H1 (cell line): Measurements from ENCODE around the gene ELFN1. TPM values are rescaled to one million over a fixed set of nuclear protein-coding genes. Genes with fewer than 3 reads are reported as not detected.

Experiments
- CTCF ChIA-PET: fragments of 300-600 bp; sonication (Branson Sonifier 250); formaldehyde crosslinking; loops from one replicate; lab custom pipeline; 2021; ENCODE audit not compliant: partially characterized antibody; lab: Charles Lee
- POLR2A ChIA-PET: fragments of 300-600 bp; sonication (Branson Sonifier 250); formaldehyde crosslinking; loops from one replicate; lab custom pipeline; 2021; ENCODE audit warnings: inconsistent platforms; ENCODE audit not compliant: partially characterized antibody; lab: Charles Lee
- DNase-seq, 2 experiments: peaks; one replicate each; pipeline versions ENCODE4 v3.0.0 to v3.0.0-alpha.2; 2010 to 2022; ENCODE audit warnings: low spot score in 2 of 2, low read depth in 1 of 2, mixed read lengths in 1 of 2
- FAIRE-seq: peaks from 2 replicates; lab custom pipeline; 2011; peaks lifted over from hg19 to GRCh38; lab: Jason Lieb, UNC
- H2AFZ ChIP-seq: 2 replicates; pipeline ENCODE4 v1.8.1; 2012; ENCODE audit warnings: low read length, inconsistent platforms
- H2AK5ac ChIP-seq: 2 replicates; pipeline ENCODE4 v1.6.1; 2013; ENCODE audit warnings: low read depth, low read length
- H2BK120ac ChIP-seq: replicated peaks from 2 replicates; pipeline ENCODE3; 2013; ENCODE audit warnings: low read depth, low read length, inconsistent platforms
- H2BK12ac ChIP-seq: 2 replicates; pipeline ENCODE4 v1.6.1; 2013; ENCODE audit warnings: low read depth, low read length
- H2BK15ac ChIP-seq: 2 replicates; pipeline ENCODE4 v1.6.1; 2013; ENCODE audit warnings: low read length
- H2BK20ac ChIP-seq: 2 replicates; pipeline ENCODE4 v1.6.1; 2013; ENCODE audit warnings: low read length
- H2BK5ac ChIP-seq: 2 replicates; pipeline ENCODE4 v1.6.1; 2013; ENCODE audit warnings: low read depth, low read length
- H3K14ac ChIP-seq: 2 replicates; pipeline ENCODE4 v1.6.1; 2013; ENCODE audit warnings: inconsistent platforms; ENCODE audit not compliant: insufficient read length
- H3K18ac ChIP-seq: 2 replicates; pipeline ENCODE4 v1.6.1; 2013; ENCODE audit warnings: low read length; ENCODE audit errors: extremely low read depth
- H3K23ac ChIP-seq: 2 replicates; pipeline ENCODE4 v1.6.1; 2013; ENCODE audit warnings: inconsistent platforms; ENCODE audit not compliant: insufficient read length
- H3K23me2 ChIP-seq: 2 replicates; pipeline ENCODE4 v1.6.1; 2013; ENCODE audit warnings: low read depth, low read length
- H3K27ac ChIP-seq: 2 replicates; pipeline ENCODE4 v1.6.1; 2011; ENCODE audit warnings: low read depth, low read length, inconsistent platforms
- H3K27me3 ChIP-seq, 4 experiments: replicated peaks in 1 of 4; 1 replicate in 1 of 4; 2 replicates in 3 of 4; pipeline versions ENCODE4 v1.6.1 to v1.8.1; 2011 to 2013; ENCODE audit warnings: low read length in 3 of 4, mild to moderate bottlenecking in 3 of 4, inconsistent platforms in 2 of 4, mixed read lengths in 2 of 4, moderate library complexity in 1 of 4; ENCODE audit not compliant: control insufficient read depth in 3 of 4, insufficient read depth in 3 of 4; ENCODE audit errors: extremely low read depth in 1 of 4
- H3K36me3 ChIP-seq, 4 experiments: 2 replicates each; pipeline versions ENCODE4 v1.6.1 to v1.8.1; 2011 to 2013; ENCODE audit warnings: mild to moderate bottlenecking in 4 of 4, low read length in 3 of 4, moderate library complexity in 2 of 4, control low read depth in 1 of 4, inconsistent platforms in 1 of 4; ENCODE audit not compliant: insufficient read depth in 4 of 4, control insufficient read depth in 2 of 4
- H3K4ac ChIP-seq: replicated peaks from 2 replicates; pipeline ENCODE3; 2013; ENCODE audit warnings: low read length, low read depth, mixed read lengths, inconsistent platforms; ENCODE audit not compliant: insufficient read length
- H3K4me1 ChIP-seq, 4 experiments: replicated peaks in 1 of 4; 1 replicate in 1 of 4; 2 replicates in 3 of 4; pipeline versions ENCODE4 v1.6.1 to v1.8.1; 2011 to 2013; ENCODE audit warnings: low read length in 3 of 4, inconsistent platforms in 2 of 4, mixed read lengths in 1 of 4; ENCODE audit not compliant: insufficient read depth in 4 of 4, control insufficient read depth in 3 of 4
- H3K4me2 ChIP-seq, 2 experiments: 2 replicates each; pipeline versions ENCODE4 v1.6.1 to v1.8.1; 2011 to 2013; ENCODE audit warnings: low read depth in 2 of 2, low read length in 2 of 2, control low read depth in 1 of 2, inconsistent platforms in 1 of 2, mild to moderate bottlenecking in 1 of 2; ENCODE audit not compliant: insufficient read depth in 1 of 2
- H3K4me3 ChIP-seq, 4 experiments: fragments of 200-600, 300-600 bp in 1 of 4; sonication (generic), shearing (Covaris generic), sonication (Bioruptor Twin) in 1 of 4; 2 replicates each; pipeline versions ENCODE4 v1.5.1 to v1.8.1; 2011 to 2016; ENCODE audit warnings: low read length in 4 of 4, low read depth in 3 of 4, control low read depth in 2 of 4, inconsistent platforms in 2 of 4, mild to moderate bottlenecking in 2 of 4, mixed read lengths in 1 of 4, moderate library complexity in 1 of 4; ENCODE audit not compliant: insufficient read depth in 2 of 4; ENCODE audit errors: extremely low read depth in 1 of 4
- H3K56ac ChIP-seq: replicated peaks from 2 replicates; pipeline ENCODE3; 2013; ENCODE audit warnings: low read depth, mild to moderate bottlenecking, mixed read lengths, low read length, inconsistent platforms; ENCODE audit not compliant: insufficient read length
- H3K79me1 ChIP-seq: 2 replicates; pipeline ENCODE4 v1.6.1; 2013; ENCODE audit warnings: low read depth, low read length, control low read depth
- H3K79me2 ChIP-seq, 2 experiments: 2 replicates each; pipeline versions ENCODE4 v1.6.1 to v1.8.1; 2012 to 2013; ENCODE audit warnings: low read length in 2 of 2, mild to moderate bottlenecking in 2 of 2, inconsistent platforms in 1 of 2; ENCODE audit not compliant: insufficient read depth in 2 of 2, control insufficient read depth in 1 of 2
- H3K9ac ChIP-seq, 4 experiments: replicated peaks in 1 of 4; 1 replicate in 1 of 4; 2 replicates in 3 of 4; pipeline versions ENCODE4 v1.6.1 to v1.8.1; 2011 to 2013; ENCODE audit warnings: low read depth in 3 of 4, low read length in 3 of 4, control low read depth in 2 of 4, mild to moderate bottlenecking in 2 of 4, moderate library complexity in 2 of 4, inconsistent platforms in 1 of 4; ENCODE audit errors: extremely low read depth in 1 of 4
- H3K9me3 ChIP-seq, 2 experiments: 2 replicates each; pipeline versions ENCODE4 v1.6.1 to v1.8.1; 2012 to 2013; ENCODE audit warnings: mild to moderate bottlenecking in 2 of 2, moderate library complexity in 2 of 2, control low read depth in 1 of 2, inconsistent platforms in 1 of 2, low read depth in 1 of 2, low read length in 1 of 2, mixed read lengths in 1 of 2; ENCODE audit not compliant: insufficient read depth in 2 of 2
- H4K20me1 ChIP-seq, 2 experiments: replicated peaks in 1 of 2; 2 replicates each; pipeline versions ENCODE3 to v1.8.1; 2011 to 2013; ENCODE audit warnings: inconsistent platforms in 2 of 2, low read length in 2 of 2, mild to moderate bottlenecking in 1 of 2; ENCODE audit not compliant: insufficient read depth in 2 of 2, control insufficient read depth in 1 of 2
- H4K5ac ChIP-seq: 2 replicates; pipeline ENCODE4 v1.6.1; 2013; ENCODE audit warnings: low read length, low read depth, mixed read lengths, inconsistent platforms; ENCODE audit not compliant: insufficient read length
- H4K8ac ChIP-seq: 2 replicates; pipeline ENCODE4 v1.8.0; 2013; ENCODE audit warnings: mild to moderate bottlenecking, moderate library complexity, low read length, inconsistent platforms; ENCODE audit not compliant: insufficient read depth; ENCODE audit errors: extremely low read depth
- H4K91ac ChIP-seq: replicated peaks from 2 replicates; pipeline ENCODE3; 2013; ENCODE audit warnings: low read length, mixed read lengths, inconsistent platforms; ENCODE audit not compliant: insufficient read length
- KDM1A ChIP-seq: fragments of 200-600, 300-600 bp; sonication (generic); IDR thresholded peaks from 2 replicates; pipeline ENCODE4 v1.7.1; 2016; ENCODE audit warnings: mild to moderate bottlenecking, low read length, borderline replicate concordance
- RBBP5 ChIP-seq: IDR thresholded peaks from 2 replicates; pipeline ENCODE4 v1.7.1; 2012; ENCODE audit warnings: low read depth, mild to moderate bottlenecking, inconsistent platforms, low read length, moderate library complexity, borderline replicate concordance
- WGBS, 2 experiments: shearing (Covaris generic) in 1 of 2; methylation state at CpG; one replicate each; pipeline versions ENCODE4 v1.1.6 to v1.1.7; 2013 to 2015; ENCODE audit warnings: low lambda C conversion rate in 2 of 2, mixed read lengths in 2 of 2, inconsistent platforms in 1 of 2, low coverage in 1 of 2, missing lambda C conversion rate in 1 of 2; ENCODE audit not compliant: insufficient replicate concordance in 2 of 2, insufficient coverage in 1 of 2, insufficient read length in 1 of 2; ENCODE audit errors: extremely low coverage in 1 of 2, missing lambda C conversion rate in 1 of 2; 5-methylcytosine and 5-hydroxymethylcytosine counted together
- polyA plus RNA-seq, 7 experiments: library from polyadenylated mRNA; depleted of rRNA in 3 of 7; stranded (reverse) in 5 of 7; unstranded in 2 of 7; fragments of >200 nt in 5 of 7; fragments of 200-250 nt in 2 of 7; gene quantifications; 1 replicate in 5 of 7; 2 replicates in 1 of 7; 4 replicates in 1 of 7; pipeline versions ENCODE4 v1.2.1 to v1.2.3, GENCODE V29; 2011 to 2013; ENCODE audit warnings: missing spikeins in 2 of 7, mixed read lengths in 2 of 7
- total RNA-seq: library from RNA; stranded (reverse); fragmentation: NEBNext Ultra II Directional; extraction: Animal tissue kit (Norgen Biotek cat#: 25700); gene quantifications from 2 replicates; pipeline ENCODE4 v1.2.1, GENCODE V29; 2021

ELFN1 gene
- total and polyA plus RNA-seq, 2 of the 8 experiments (the other 6 are each of a cell fraction or from before 2014, with no cell fraction given) = 2.0 to 4.5 TPM

DNA sequence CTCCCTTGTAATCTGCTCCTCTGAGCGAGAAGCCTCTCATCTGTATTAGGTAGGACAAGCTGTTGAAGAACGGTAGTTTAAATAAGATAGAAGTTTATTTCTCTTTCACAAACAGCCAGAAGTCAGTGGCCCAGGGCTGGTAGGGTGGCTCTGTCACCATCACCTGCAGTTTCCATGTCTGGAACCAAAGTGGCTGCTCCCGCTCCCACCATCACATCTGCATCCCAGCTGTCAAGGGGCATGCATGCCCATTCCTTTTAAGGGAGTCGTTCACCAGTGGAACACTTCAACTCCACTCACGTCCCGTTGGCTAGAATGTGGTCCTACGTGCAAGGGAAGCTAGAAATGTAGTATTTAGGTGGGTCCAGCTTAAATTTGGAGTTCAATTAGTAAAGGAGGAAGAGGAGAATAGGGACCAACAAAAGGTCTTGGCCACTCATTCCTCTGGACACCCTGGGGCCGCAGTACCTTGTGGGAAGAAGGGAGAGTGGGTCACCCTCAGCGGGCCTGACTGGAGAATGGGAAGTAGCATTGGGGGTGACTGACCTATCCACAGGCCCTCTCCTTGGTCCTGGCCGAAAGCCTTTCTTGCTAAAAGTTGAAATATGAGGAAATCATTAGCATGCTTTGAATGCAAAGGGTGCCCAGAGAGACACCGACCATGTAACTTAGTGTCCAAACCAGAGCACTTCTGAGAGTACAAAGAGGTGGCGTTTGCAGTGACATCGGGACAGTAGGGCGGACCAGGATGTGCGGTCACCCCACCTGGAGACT lies 48.0 kb downstream of the ELFN1 start:
- no peak overlapping the region for H2BK15ac ChIP-seq
- no peaks in the 10 kb centered on the region for H3K23me2 ChIP-seq
- no peak overlapping the region for H3K14ac ChIP-seq
- TF ChIP-seq KDM1A = peak; percentile 28; the same call in 1 of the 2 replicates
- no peak for TF ChIP-seq RBBP5
- TF ChIP-seq, all 59 proteins: peak for 1
- H3K56ac ChIP-seq = no peak overlapping the region
- H3K4me2 ChIP-seq = no peak overlapping the region
- no peaks in the 10 kb centered on the region for H3K9me3 ChIP-seq
- no peaks in the 10 kb centered on the region for H3K79me1 ChIP-seq
- no peak overlapping the region for H2BK120ac ChIP-seq
- H3K79me2 ChIP-seq = no peaks in the 10 kb centered on the region
- no peak overlapping the region for H4K91ac ChIP-seq
- no peak overlapping the region for H3K4ac ChIP-seq
- no peak overlapping the region for H2AFZ ChIP-seq
- no peaks in the 10 kb centered on the region for H3K36me3 ChIP-seq
- FAIRE-seq (no peak), DNase-seq (no peak)
- POLR2A ChIA-PET = no interaction called here
- no peak overlapping the region for H3K18ac ChIP-seq
- 88% methylated on average over 15 of the region's 15 CpGs; no CpG with 5 or more reads in 1 of the 2 experiments for WGBS, 2 experiments
- no peak overlapping the region for H4K8ac ChIP-seq
- H3K23ac ChIP-seq = no peak overlapping the region
- no peak overlapping the region for H3K27ac ChIP-seq
- no peak overlapping the region for H2BK5ac ChIP-seq
- peaks cover 0 to 36% (median 27%) of the 10 kb centered on the region in 4 experiments; a peak in 6 of 7 replicates for H3K4me1 ChIP-seq
- no peak overlapping the region for H4K5ac ChIP-seq
- H3K27me3 ChIP-seq = no peaks in the 10 kb centered on the region
- no peak overlapping the region for H3K4me3 ChIP-seq
- no peak overlapping the region for H2BK20ac ChIP-seq
- CTCF ChIA-PET = interaction anchor here (0.8 to 1.9 kb wide), 2 partner anchors 8 to 10 kb away, joined by 3 to 7 read pairs; no protein-coding TSS in a partner anchor
- no peak overlapping the region for H2AK5ac ChIP-seq
- no peaks in the 10 kb centered on the region for H4K20me1 ChIP-seq
- no peak overlapping the region for H2BK12ac ChIP-seq
- no peak overlapping the region for H3K9ac ChIP-seq
